ENCODE data around the gene CHMP4A.

The CHMP4A gene, protein sequence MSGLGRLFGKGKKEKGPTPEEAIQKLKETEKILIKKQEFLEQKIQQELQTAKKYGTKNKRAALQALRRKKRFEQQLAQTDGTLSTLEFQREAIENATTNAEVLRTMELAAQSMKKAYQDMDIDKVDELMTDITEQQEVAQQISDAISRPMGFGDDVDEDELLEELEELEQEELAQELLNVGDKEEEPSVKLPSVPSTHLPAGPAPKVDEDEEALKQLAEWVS

GRCh38 chr14:24212924-24213865 is at the start of gene CHMP4A:
Gene CHMP4A (minus strand): TSS chr14:24213488. CDS start chr14:24213439, 49 bp downstream.
- peak; percentile 98 to 99 for DNase-seq

GRCh38 chr14:24261969-24262327 is 48.7 kb upstream of the CHMP4A start:
- DNase-seq: no peak

DNA sequence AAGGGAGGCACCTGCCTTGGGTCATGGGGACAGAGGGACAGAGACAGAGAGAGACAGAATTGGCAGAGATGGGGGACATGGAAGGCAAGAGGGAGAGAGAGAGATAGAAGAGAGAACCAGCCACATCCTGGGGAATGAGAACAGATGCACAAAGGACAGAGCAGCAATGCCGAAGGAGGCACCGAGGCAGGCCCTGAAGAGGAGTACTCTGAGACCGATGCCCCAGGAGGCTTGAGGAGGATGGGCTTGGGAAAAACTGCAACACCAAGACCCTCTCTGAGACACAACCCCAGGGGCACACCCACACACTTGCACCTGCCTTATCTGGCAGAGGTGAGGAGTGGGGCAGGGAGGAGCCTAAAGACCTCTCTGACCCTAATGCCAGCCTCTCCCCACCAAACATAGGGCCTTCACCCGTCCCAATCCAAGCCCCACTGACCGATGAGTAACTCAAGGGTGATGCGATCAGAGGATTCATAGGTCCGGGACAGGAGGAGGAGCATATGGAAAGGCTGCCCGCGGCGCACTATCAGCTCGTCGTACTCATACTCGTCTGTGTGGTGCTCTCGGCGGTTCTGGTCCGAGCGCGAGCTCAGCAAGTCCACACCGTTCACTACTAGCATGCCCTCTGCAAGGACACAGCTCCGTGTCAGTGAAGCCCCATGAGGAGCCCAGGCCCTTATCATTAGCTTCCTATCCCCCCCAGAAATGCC is 48.1 kb upstream of the CHMP4A start:
- no peak for DNase-seq

GRCh38 chr14:24260780-24261157 is 47.5 kb upstream of the CHMP4A start:
- no peak for DNase-seq

DNA sequence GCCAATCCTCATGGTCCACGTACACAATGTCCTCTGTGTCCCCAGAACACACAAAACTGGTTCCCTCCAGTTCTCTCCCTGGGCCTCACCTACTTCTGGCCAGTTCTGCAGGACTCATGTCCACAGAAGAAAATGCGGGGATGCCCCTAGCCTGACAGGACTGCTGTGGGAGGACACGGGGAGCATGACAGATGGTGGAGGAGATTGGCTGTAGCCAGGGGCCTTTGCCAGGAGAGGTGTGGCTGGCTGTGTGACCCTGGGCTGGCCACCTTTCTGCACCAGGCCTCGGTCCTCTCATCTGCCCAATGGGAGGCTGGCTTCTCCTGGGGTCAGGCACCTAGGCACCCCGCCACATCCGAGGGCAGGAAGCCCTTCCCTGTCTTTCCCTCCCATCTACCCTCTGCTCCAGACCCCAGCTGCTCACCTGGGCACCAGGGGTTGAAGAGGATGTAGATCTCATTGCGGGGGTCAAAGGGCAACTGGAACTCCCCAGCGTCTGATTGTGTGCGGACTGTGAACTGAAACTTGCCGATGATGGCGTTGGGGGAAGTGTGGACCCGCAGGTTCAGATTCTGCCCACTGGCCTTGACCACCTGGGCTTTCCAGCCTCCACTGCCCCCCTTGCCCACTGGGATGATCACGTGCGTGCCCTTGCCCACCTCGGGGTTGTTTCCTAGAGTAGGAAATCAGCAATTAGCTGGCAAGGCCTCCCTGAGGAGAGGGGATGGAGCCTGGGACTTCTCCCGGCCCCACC is 46.9 kb upstream of the CHMP4A start:
- DNase-seq: no peak

GRCh38 chr14:24259282-24260025 is 46.2 kb upstream of the CHMP4A start:
- no peak for DNase-seq

DNA sequence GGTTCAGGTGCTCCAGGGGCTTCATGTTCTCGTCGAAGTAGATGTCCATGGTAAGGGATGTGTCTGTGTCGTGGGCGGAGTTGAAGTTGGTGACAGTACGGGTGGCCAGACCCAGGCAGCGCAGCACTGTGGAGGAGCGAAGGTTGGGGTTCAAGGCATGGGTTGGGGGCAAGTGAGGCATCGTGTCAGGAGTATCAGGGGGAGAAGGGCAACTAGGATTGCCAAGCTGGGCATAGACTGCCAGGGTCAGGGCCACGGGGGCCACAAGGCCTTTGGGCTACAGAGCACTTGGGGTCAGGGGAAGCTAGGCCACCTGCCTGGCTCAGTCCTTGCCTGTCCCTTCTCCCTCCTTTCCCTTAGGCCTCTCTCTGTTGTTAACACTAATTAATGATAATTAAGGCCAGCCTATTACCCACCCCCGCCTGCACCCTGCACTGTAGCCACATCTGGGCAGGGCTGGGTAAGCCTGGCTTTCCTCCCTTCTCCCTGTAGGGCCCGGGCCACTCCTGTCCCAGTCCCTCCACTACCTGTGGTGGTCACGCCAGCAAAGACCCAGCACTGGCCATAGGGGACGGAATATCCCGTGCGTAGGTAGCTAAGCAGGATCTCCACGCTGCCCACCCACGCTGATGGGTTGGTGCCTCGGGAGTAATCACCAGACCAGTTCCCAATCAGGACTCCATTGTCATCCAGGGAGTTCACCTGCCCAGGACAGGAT is 45.4 kb upstream of the CHMP4A start:
- DNase-seq: no peak

GRCh38 chr14:24258119-24258518 is 44.8 kb upstream of the CHMP4A start:
- no peak for DNase-seq

DNA sequence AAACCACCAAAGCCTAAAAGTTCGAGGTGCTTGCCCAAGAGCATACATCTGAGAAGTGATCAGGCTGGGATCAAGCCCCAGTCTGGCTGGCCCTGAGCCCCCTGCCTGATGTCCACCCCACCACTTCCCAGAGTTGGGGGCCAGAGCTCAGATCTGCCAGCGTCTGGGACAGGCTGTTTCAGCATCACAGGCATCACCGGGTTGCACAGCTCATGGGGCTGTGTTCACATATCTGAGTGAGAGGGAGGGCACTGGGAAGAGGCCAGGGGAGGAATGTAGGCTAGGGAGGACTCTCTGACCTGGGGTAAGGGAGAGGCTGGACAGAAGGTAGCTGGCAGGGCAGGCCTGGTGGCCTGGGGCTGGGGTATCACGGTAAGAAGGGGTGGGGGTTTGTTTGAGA is 43.7 kb upstream of the CHMP4A start:
- no peak for DNase-seq

GRCh38 chr14:24255931-24256711 is 42.8 kb upstream of the CHMP4A start:
- DNase-seq: no peak

GRCh38 chr14:24255438-24255837 is 42.1 kb upstream of the CHMP4A start:
- no peak for DNase-seq

GRCh38 chr14:24254630-24255392 is 41.5 kb upstream of the CHMP4A start:
- no peak for DNase-seq

GRCh38 chr14:24253936-24254335 is 40.6 kb upstream of the CHMP4A start:
- DNase-seq: no peak

GRCh38 chr14:24252289-24253124 is 39.2 kb upstream of the CHMP4A start:
- no peak for DNase-seq

GRCh38 chr14:24251880-24252288 is 38.6 kb upstream of the CHMP4A start:
- DNase-seq: no peak

DNA sequence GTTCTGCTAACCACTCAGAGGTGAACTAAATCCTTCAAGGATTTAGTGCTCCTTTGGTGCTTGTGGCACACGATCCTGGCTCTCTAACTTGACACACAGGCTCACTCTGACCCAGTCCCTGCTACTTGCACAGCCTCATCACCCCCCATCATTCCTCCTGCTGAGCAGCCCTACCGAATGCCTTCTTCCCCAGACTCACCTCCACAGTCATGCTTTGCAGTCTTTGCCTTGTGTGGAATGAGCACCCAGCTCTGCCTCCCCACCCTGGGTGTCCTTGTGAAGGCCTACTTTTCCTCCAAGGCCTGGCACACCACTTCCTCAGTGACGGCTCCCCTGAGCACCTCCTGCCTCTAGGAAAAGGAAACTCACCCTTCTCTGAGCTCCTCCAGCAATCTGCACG is 37.1 kb upstream of the CHMP4A start:
- no peak for DNase-seq

- DNase-seq: no peak
Measured at GRCh38 chr14:24249230-24250021, 36.1 kb upstream of the CHMP4A start.

DNA sequence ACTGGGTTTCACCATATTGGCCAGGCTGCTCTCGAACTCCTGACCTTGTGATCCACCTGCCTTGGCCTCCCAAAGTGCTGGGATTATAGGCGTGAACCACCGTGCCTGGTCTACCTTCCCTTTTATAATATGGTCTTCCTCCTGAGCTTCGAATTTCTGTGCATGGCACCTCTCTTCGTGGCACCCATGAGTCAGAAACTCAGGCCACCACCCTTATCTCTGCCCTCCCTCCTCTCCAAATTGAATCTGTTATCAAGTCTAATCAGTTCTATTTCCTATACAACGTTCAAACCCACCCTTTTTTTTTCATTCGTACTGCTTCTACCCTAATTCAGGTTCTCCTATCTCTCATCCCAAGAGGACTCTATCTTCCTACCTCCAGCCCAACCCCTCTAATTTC is 34.1 kb upstream of the CHMP4A start:
- no peak for DNase-seq

Data from NCI-H524 (cell line).